PC-9 (cell line): Measurements from ENCODE around the gene MAPK10.

Source experiments
- CTCF ChIP-seq: fragments of 200-600 bp; sonication (generic); conservative IDR thresholded peaks from 2 replicates; pipeline ENCODE4 v1.6.1; 2017; ENCODE audit warnings: mixed run types, antibody characterized with exemption, mild to moderate bottlenecking, moderate library complexity
- EZH2 ChIP-seq: fragments of 200-600 bp; sonication (generic); IDR thresholded peaks from 2 replicates; pipeline ENCODE4 v1.8.0; 2017; ENCODE audit warnings: antibody characterized with exemption, low read depth

- TF ChIP-seq CTCF = no peak
- TF ChIP-seq EZH2 = no peak
These were observed 28.7 kb downstream of the MAPK10 start for GRCh38 chr4:86330961-86331742.
